ENCODE measurements around the gene GPR82.
A peak's percentile ranks its signal among the peaks of the same experiment; 100 is the strongest.
"Not testable (repeated sequence)": the region's sequence is repeated elsewhere in the genome, so short reads cannot be mapped to it uniquely, and the experiment has no call there.

The GPR82 gene

GRCh38 chrX:41718481-41719235 is 5.3 kb upstream of the GPR82 start:
- peak in 4 of 56 donors; percentile 1 to 4 (median 4) for DNase-seq

GRCh38 chrX:41719610-41720009 is 4.4 kb upstream of the GPR82 start:
- DNase-seq: not testable (repeated sequence)

GRCh38 chrX:41720125-41720779 is 3.7 kb upstream of the GPR82 start:
- DNase-seq: peak in 1 of 56 donors; percentile 3

- DNase-seq: no peak
Observed at GRCh38 chrX:41721590-41721989, 2.4 kb upstream of the GPR82 start.

GRCh38 chrX:41722214-41722613 is 1.8 kb upstream of the GPR82 start:
- no peak for DNase-seq

- DNase-seq: no peak
Observed at GRCh38 chrX:41722816-41723618, 964 bp upstream of the GPR82 start.

GRCh38 chrX:41728125-41728524 is 4.1 kb downstream of the GPR82 start:
- DNase-seq: no peak

- DNase-seq: no peak
Observed at GRCh38 chrX:41730081-41730480, 6.1 kb downstream of the GPR82 start.

GRCh38 chrX:41732260-41732659 is 8.3 kb downstream of the GPR82 start:
- no peak for DNase-seq

GRCh38 chrX:41733939-41734338 is 10.0 kb downstream of the GPR82 start:
- peak in 4 of 56 donors; percentile 0 to 6 (median 1) for DNase-seq

- peak in 2 of 56 donors; percentile 0 for DNase-seq
Observed at GRCh38 chrX:41734530-41734929, 10.5 kb downstream of the GPR82 start.

GRCh38 chrX:41737065-41737464 is 13.1 kb downstream of the GPR82 start:
- no peak for DNase-seq

- no peak for DNase-seq
Observed at GRCh38 chrX:41739871-41740270, 15.9 kb downstream of the GPR82 start.

GRCh38 chrX:41750716-41751115 is 26.7 kb downstream of the GPR82 start:
- no peak for DNase-seq

GRCh38 chrX:41758401-41758800 is 34.4 kb downstream of the GPR82 start:
- no peak for DNase-seq

GRCh38 chrX:41759817-41760216 is 35.8 kb downstream of the GPR82 start:
- no peak for DNase-seq

- no peak for DNase-seq
Observed at GRCh38 chrX:41761169-41761568, 37.2 kb downstream of the GPR82 start.

- DNase-seq: no peak
Observed at GRCh38 chrX:41761702-41762101, 37.7 kb downstream of the GPR82 start.

GRCh38 chrX:41779030-41779564 is 55.1 kb downstream of the GPR82 start:
- no peak for DNase-seq

Measured in amygdala (tissue), 56 donors.